GM12878 (cell line): ENCODE measurements around the gene MYO1C. TPM values are rescaled to one million over a fixed set of nuclear protein-coding genes. Genes with fewer than 3 reads are reported as not detected.

Experiments
- ATAC-seq: fragments of 200-7000 bp; cut with Tn5 transposase; 3 replicates; pipeline ENCODE4 v1.9.1; 2020; ENCODE audit warnings: mild to moderate bottlenecking, moderate library complexity
- BruUV-seq: library from RNA; stranded (reverse); fragments of 400-500 nt; replicated peaks from 2 replicates; lab custom pipeline; 2021; lab: Mats Ljungman, UMichigan
- CTCF ChIA-PET: fragments of 300-600 bp; sonication (Branson Sonifier 250); formaldehyde crosslinking; extraction: SDS; loops from one replicate; lab custom pipeline; 2021; ENCODE audit warnings: inconsistent platforms; lab: Yijun Ruan, JAX
- POLR2A ChIA-PET: fragments of 350-600 bp; formaldehyde crosslinking; extraction: SDS; loops from one replicate; lab custom pipeline; 2021; ENCODE audit warnings: inconsistent platforms; lab: Charles Lee
- RAD21 ChIA-PET: fragments of 300-600 bp; sonication (Branson Sonifier 250); formaldehyde crosslinking; loops from one replicate; lab custom pipeline; 2023; ENCODE audit warnings: antibody characterized with exemption; ENCODE audit not compliant: unreplicated experiment; lab: Charles Lee
- SMC1A ChIA-PET: fragments of 300-600 bp; sonication (Branson Sonifier 250); formaldehyde crosslinking; loops from one replicate; lab custom pipeline; 2023; ENCODE audit not compliant: unreplicated experiment, uncharacterized antibody; lab: Charles Lee
- DNase-seq: peaks from one replicate; pipeline ENCODE4 v3.0.0-alpha.2; 2011; ENCODE audit warnings: low read depth, low spot score
- FAIRE-seq: peaks from 3 replicates; lab custom pipeline; 2011; peaks lifted over from hg19 to GRCh38; lab: Jason Lieb, UNC
- H2AFZ ChIP-seq: 2 replicates; pipeline ENCODE4 v1.6.0; 2011; ENCODE audit warnings: low read depth, low read length, control low read depth; ENCODE audit not compliant: control insufficient read depth
- H3K27ac ChIP-seq: 2 replicates; pipeline ENCODE4 v1.5.1; 2011; ENCODE audit warnings: control low read depth; ENCODE audit not compliant: control insufficient read depth, insufficient read depth
- H3K27me3 ChIP-seq, 2 experiments: replicated peaks in 1 of 2; 2 replicates each; pipeline versions ENCODE4 v1.6.0 to v1.6.1; 2011; ENCODE audit warnings: low read length in 1 of 2; ENCODE audit not compliant: control insufficient read depth in 2 of 2, insufficient read depth in 2 of 2
- H3K36me3 ChIP-seq, 2 experiments: 2 replicates each; pipeline ENCODE4 v1.5.1; 2011; ENCODE audit warnings: low read length in 1 of 2; ENCODE audit not compliant: control insufficient read depth in 2 of 2, insufficient read depth in 2 of 2
- H3K4me1 ChIP-seq: 2 replicates; pipeline ENCODE4 v1.6.1; 2011; ENCODE audit warnings: mild to moderate bottlenecking, low read length, moderate library complexity, mixed read lengths; ENCODE audit not compliant: control insufficient read depth, insufficient read depth
- H3K4me2 ChIP-seq: 2 replicates; pipeline ENCODE4 v1.6.0; 2011; ENCODE audit warnings: control low read depth; ENCODE audit not compliant: control insufficient read depth, insufficient read depth
- H3K4me3 ChIP-seq: fragments of 200-600 bp; sonication (generic); 2 replicates; pipeline ENCODE4 v1.5.1; 2016
- H3K79me2 ChIP-seq: 2 replicates; pipeline ENCODE4 v1.6.0; 2011; ENCODE audit warnings: low read length; ENCODE audit not compliant: control insufficient read depth, insufficient read depth
- H3K9ac ChIP-seq: 2 replicates; pipeline ENCODE4 v1.8.0; 2011; ENCODE audit warnings: low read length, control low read depth, mixed read lengths; ENCODE audit not compliant: control insufficient read depth, insufficient read depth
- H3K9me3 ChIP-seq: replicated peaks from 3 replicates; pipeline ENCODE4 v1.5.1; 2011; ENCODE audit warnings: mild to moderate bottlenecking, low read length; ENCODE audit not compliant: control insufficient read depth, insufficient read depth
- H4K20me1 ChIP-seq: 2 replicates; pipeline ENCODE4 v1.6.0; 2011; ENCODE audit not compliant: control insufficient read depth, insufficient read depth
- CHD2 ChIP-seq: IDR thresholded peaks from 2 replicates; pipeline ENCODE4 v1.6.1; 2011; ENCODE audit warnings: low read depth, low read length, improper control_type of control experiment, borderline replicate concordance
- MEF2A ChIP-seq: IDR thresholded peaks from 2 replicates; pipeline ENCODE4 v1.6.1; 2011; ENCODE audit warnings: low read depth, mild to moderate bottlenecking, low read length, moderate library complexity; ENCODE audit not compliant: insufficient read depth
- MTA2 ChIP-seq: fragments of 450-650 bp; IDR thresholded peaks from 2 replicates; pipeline ENCODE4 v1.6.1; 2016; ENCODE audit warnings: low read depth, mild to moderate bottlenecking, moderate library complexity
- NFXL1 ChIP-seq: fragments of 450-650 bp; IDR thresholded peaks from 2 replicates; pipeline ENCODE4 v1.6.1; 2017; ENCODE audit warnings: antibody characterized with exemption, mild to moderate bottlenecking, borderline replicate concordance
- PAX5 ChIP-seq: IDR thresholded peaks from 2 replicates; pipeline ENCODE4 v1.6.1; 2011; ENCODE audit warnings: low read depth, low read length, borderline replicate concordance
- SMAD1 ChIP-seq: fragments of 450-650 bp; IDR thresholded peaks from 2 replicates; pipeline ENCODE4 v1.6.1; 2018; ENCODE audit warnings: mild to moderate bottlenecking, low read depth; ENCODE audit not compliant: partially characterized antibody
- TBL1XR1 ChIP-seq: IDR thresholded peaks from 2 replicates; pipeline ENCODE4 v1.6.1; 2012; ENCODE audit warnings: low read depth, low read length, improper control_type of control experiment
- ZBED1 ChIP-seq: IDR thresholded peaks from 2 replicates; pipeline ENCODE4 v1.6.1; 2016; ENCODE audit warnings: borderline replicate concordance
- WGBS: methylation state at CpG from one replicate; pipeline ENCODE4 v1.1.6; 2016; ENCODE audit warnings: low lambda C conversion rate; ENCODE audit not compliant: insufficient replicate concordance, insufficient coverage; ENCODE audit errors: missing lambda C conversion rate; 5-methylcytosine and 5-hydroxymethylcytosine counted together
- in situ Hi-C: fragments of 300-500 bp; cut with MboI; formaldehyde crosslinking; loops from 9 replicates; pipeline ENCODE4 v1.14.3; 2018; ENCODE audit warnings: mixed read lengths
- intact Hi-C: fragments of 100-400 bp; cut with micrococcal nuclease; formaldehyde crosslinking; loops from one replicate; pipeline ENCODE4 v1.14.2; 2022; ENCODE audit not compliant: unreplicated experiment
- polyA plus RNA-seq, 11 experiments: library from polyadenylated mRNA; depleted of rRNA in 4 of 11; unstranded in 6 of 11; stranded (reverse) in 5 of 11; fragments of >200 nt; fragmentation: Nextera tagmentation in 4 of 11; fragmentation: Illumina TruSeq in 1 of 11; extraction: Ambion mirVana in 4 of 11; extraction: Trizol in 1 of 11; gene quantifications; 1 replicate in 1 of 11; 2 replicates in 10 of 11; pipeline versions ENCODE4 v1.2.1 to v1.2.3, GENCODE V29; 2011 to 2016; ENCODE audit warnings: inconsistent platforms in 2 of 11, missing spikeins in 2 of 11, low read depth in 1 of 11
- total RNA-seq, 4 experiments: library from RNA; depleted of rRNA in 3 of 4; stranded (reverse); fragments of >200 nt in 3 of 4; fragmentation: Illumina TruSeq in 1 of 4; extraction: Trizol in 1 of 4; gene quantifications; 2 replicates each; pipeline versions ENCODE4 v1.2.1 to v1.2.3, GENCODE V29; 2013 to 2021
- TF ChIP-seq, protein P1 (sequence below): fragments of 450-650 bp; IDR thresholded peaks from 2 replicates; pipeline ENCODE4 v1.6.1; 2017; ENCODE audit warnings: mild to moderate bottlenecking, moderate library complexity
- TF ChIP-seq, protein P2 (sequence below): fragments of 450-650 bp; IDR thresholded peaks from 2 replicates; pipeline ENCODE4 v1.6.1; 2017; ENCODE audit warnings: mild to moderate bottlenecking, low read depth, inconsistent platforms; ENCODE audit not compliant: poor library complexity, severe bottlenecking
- TF ChIP-seq, protein P3 (sequence below): fragments of 450-650 bp; IDR thresholded peaks from 2 replicates; pipeline ENCODE4 v1.6.1; 2018; ENCODE audit warnings: borderline replicate concordance, mild to moderate bottlenecking; ENCODE audit not compliant: partially characterized antibody

MYO1C gene
- total and polyA plus RNA-seq, 10 of the 15 experiments (the other 5 are each of a cell fraction or from before 2014, with no cell fraction given): 1.2 to 92.0 (median 36.6) TPM

DNA sequence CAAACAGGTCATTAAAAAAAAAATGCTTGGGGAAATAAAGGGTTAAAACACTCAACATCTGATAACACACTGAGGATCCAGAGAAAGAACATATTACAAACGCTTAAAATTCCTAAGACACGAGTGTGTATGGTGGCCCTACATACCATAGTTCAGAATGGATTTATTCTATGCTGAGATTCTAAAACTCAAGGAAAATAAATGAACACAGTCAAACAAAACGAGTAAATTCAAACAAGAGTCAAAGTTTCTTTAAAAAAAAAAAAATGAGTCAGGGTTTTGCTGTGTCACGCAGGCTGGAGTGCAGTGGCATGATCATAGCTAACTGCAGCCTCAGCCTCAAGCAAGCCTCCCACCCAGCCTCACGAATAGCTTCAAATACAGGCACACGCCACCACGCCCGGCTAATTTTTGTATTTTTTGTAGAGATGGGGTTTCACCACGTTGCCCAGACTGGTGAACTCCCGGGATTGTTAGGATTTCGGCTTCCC, 53.8 kb downstream of the MYO1C start (continued):
- TF ChIP-seq, protein P1, sequence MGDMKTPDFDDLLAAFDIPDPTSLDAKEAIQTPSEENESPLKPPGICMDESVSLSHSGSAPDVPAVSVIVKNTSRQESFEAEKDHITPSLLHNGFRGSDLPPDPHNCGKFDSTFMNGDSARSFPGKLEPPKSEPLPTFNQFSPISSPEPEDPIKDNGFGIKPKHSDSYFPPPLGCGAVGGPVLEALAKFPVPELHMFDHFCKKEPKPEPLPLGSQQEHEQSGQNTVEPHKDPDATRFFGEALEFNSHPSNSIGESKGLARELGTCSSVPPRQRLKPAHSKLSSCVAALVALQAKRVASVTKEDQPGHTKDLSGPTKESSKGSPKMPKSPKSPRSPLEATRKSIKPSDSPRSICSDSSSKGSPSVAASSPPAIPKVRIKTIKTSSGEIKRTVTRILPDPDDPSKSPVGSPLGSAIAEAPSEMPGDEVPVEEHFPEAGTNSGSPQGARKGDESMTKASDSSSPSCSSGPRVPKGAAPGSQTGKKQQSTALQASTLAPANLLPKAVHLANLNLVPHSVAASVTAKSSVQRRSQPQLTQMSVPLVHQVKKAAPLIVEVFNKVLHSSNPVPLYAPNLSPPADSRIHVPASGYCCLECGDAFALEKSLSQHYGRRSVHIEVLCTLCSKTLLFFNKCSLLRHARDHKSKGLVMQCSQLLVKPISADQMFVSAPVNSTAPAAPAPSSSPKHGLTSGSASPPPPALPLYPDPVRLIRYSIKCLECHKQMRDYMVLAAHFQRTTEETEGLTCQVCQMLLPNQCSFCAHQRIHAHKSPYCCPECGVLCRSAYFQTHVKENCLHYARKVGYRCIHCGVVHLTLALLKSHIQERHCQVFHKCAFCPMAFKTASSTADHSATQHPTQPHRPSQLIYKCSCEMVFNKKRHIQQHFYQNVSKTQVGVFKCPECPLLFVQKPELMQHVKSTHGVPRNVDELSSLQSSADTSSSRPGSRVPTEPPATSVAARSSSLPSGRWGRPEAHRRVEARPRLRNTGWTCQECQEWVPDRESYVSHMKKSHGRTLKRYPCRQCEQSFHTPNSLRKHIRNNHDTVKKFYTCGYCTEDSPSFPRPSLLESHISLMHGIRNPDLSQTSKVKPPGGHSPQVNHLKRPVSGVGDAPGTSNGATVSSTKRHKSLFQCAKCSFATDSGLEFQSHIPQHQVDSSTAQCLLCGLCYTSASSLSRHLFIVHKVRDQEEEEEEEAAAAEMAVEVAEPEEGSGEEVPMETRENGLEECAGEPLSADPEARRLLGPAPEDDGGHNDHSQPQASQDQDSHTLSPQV: no peak
- TF ChIP-seq, protein P2, sequence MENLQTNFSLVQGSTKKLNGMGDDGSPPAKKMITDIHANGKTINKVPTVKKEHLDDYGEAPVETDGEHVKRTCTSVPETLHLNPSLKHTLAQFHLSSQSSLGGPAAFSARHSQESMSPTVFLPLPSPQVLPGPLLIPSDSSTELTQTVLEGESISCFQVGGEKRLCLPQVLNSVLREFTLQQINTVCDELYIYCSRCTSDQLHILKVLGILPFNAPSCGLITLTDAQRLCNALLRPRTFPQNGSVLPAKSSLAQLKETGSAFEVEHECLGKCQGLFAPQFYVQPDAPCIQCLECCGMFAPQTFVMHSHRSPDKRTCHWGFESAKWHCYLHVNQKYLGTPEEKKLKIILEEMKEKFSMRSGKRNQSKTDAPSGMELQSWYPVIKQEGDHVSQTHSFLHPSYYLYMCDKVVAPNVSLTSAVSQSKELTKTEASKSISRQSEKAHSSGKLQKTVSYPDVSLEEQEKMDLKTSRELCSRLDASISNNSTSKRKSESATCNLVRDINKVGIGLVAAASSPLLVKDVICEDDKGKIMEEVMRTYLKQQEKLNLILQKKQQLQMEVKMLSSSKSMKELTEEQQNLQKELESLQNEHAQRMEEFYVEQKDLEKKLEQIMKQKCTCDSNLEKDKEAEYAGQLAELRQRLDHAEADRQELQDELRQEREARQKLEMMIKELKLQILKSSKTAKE: no peak
- TF ChIP-seq PAX5: no peak
- TF ChIP-seq, all 136 proteins: peak for 0

- H3K4me2 ChIP-seq: no peak overlapping the region
- DNase-seq (no peak), ATAC-seq (no peak), FAIRE-seq (no peak)
- no peak overlapping the region for H2AFZ ChIP-seq
- peaks cover 9% of the 10 kb centered on the region for H3K4me1 ChIP-seq
- no peak overlapping the region for H3K9ac ChIP-seq
- SMC1A ChIA-PET: interaction anchor here (0.6 to 1.5 kb wide), 2 partner anchors 57 to 70 kb away, joined by 3 to 8 read pairs; no protein-coding TSS in a partner anchor
- no peaks in the 10 kb centered on the region for H3K9me3 ChIP-seq
- in situ Hi-C loops (no loop called here), intact Hi-C loops (no loop called here)
- no peak overlapping the region for H3K4me3 ChIP-seq
- RAD21 ChIA-PET: interaction anchor here (2.2 kb wide), 1 partner anchor 70 kb away, joined by 11 read pairs; no protein-coding TSS in a partner anchor
- WGBS: 86% methylated on average over 3 of the region's 3 CpGs
- POLR2A ChIA-PET: interaction anchor here (0.6 kb wide), 1 partner anchor 709 kb away, joined by 7 read pairs; no protein-coding TSS in a partner anchor
- TF ChIP-seq MEF2A (no peak), MTA2 (no peak), TBL1XR1 (no peak), ZBED1 (no peak), SMAD1 (no peak), CHD2 (no peak), NFXL1 (no peak)
- TF ChIP-seq, protein P3, sequence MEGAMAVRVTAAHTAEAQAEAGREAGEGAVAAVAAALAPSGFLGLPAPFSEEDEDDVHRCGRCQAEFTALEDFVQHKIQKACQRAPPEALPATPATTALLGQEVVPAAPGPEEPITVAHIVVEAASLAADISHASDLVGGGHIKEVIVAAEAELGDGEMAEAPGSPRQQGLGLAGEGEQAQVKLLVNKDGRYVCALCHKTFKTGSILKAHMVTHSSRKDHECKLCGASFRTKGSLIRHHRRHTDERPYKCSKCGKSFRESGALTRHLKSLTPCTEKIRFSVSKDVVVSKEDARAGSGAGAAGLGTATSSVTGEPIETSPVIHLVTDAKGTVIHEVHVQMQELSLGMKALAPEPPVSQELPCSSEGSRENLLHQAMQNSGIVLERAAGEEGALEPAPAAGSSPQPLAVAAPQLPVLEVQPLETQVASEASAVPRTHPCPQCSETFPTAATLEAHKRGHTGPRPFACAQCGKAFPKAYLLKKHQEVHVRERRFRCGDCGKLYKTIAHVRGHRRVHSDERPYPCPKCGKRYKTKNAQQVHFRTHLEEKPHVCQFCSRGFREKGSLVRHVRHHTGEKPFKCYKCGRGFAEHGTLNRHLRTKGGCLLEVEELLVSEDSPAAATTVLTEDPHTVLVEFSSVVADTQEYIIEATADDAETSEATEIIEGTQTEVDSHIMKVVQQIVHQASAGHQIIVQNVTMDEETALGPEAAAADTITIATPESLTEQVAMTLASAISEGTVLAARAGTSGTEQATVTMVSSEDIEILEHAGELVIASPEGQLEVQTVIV: no peak
- H3K27me3 ChIP-seq: no peaks in the 10 kb centered on the region
- H3K79me2 ChIP-seq: peaks cover 37% of the 10 kb centered on the region
- CTCF ChIA-PET: interaction anchor here (0.6 to 1.1 kb wide), 2 partner anchors 73 to 223 kb away, joined by 3 read pairs; no protein-coding TSS in a partner anchor
- BruUV-seq: TSS peak; percentile 57
- peaks cover 9 to 18% of the 10 kb centered on the region in 2 experiments for H3K36me3 ChIP-seq
- H3K27ac ChIP-seq: no peak overlapping the region
- H4K20me1 ChIP-seq: no peaks in the 10 kb centered on the region
Measured at GRCh38 chr17:1435326-1435725, 57.2 kb downstream of the MYO1C start.
